Activated CD8-positive, alpha-beta memory T cell treated with anti-CD3 and anti-CD28 coated beads, Interleukin-2, amount 50 U/mL, for 4 hours (primary cell): ENCODE results near the gene UHMK1.
"Not testable (repeated sequence)": the region's sequence is repeated elsewhere in the genome, so short reads cannot be mapped to it uniquely, and the experiment has no call there.

Experiments
- DNase-seq: peaks from one replicate; pipeline ENCODE4 v3.0.0-alpha.2; 2020

UHMK1 gene, protein sequence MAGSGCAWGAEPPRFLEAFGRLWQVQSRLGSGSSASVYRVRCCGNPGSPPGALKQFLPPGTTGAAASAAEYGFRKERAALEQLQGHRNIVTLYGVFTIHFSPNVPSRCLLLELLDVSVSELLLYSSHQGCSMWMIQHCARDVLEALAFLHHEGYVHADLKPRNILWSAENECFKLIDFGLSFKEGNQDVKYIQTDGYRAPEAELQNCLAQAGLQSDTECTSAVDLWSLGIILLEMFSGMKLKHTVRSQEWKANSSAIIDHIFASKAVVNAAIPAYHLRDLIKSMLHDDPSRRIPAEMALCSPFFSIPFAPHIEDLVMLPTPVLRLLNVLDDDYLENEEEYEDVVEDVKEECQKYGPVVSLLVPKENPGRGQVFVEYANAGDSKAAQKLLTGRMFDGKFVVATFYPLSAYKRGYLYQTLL

GRCh38 chr1:162497723-162498495 lies at the start of gene UHMK1:
Gene UHMK1, plus strand, starts transcription at chr1:162497818. Its CDS starts 183 bp downstream, at chr1:162498001.
- peak; percentile 84 for DNase-seq

DNA sequence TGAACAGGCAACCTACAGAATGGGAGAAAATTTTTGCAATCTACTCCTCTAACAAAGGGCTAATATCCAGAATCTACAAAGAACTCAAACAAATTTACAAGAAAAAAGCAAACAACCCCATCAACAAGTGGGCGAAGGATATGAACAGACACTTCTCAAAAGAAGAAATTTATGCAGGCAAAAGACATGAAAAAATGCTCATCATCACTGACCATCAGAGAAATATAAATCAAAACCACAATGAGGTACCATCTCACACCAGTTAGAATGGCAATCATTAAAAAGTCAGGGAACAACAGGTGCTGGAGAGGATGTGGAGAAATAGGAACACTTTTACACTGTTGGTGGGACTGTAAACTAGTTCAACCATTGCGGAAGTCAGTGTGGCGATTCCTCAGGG lies 43.3 kb upstream of the UHMK1 start:
- DNase-seq: not testable (repeated sequence)

- DNase-seq: no peak
These were observed 41.3 kb upstream of the UHMK1 start for GRCh38 chr1:162456323-162456722.

DNA sequence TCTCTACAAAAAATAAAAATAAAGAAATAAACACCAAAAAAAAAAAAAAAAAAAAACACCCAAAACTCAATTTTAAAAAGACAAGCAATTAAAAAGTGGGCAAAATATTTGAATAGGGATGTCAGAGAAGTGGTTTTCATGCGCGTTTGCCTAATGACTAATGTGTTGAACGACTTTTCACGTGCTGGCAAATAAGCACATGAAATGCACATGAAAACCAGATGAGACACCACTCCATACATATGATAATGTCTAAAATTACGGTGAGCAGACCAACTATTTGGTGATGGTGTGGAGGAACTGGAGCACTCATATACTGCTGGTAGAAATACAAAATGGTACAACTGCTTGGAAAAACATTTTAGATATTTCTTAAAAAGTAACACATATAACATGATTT lies 39.4 kb upstream of the UHMK1 start:
- no peak for DNase-seq

DNA sequence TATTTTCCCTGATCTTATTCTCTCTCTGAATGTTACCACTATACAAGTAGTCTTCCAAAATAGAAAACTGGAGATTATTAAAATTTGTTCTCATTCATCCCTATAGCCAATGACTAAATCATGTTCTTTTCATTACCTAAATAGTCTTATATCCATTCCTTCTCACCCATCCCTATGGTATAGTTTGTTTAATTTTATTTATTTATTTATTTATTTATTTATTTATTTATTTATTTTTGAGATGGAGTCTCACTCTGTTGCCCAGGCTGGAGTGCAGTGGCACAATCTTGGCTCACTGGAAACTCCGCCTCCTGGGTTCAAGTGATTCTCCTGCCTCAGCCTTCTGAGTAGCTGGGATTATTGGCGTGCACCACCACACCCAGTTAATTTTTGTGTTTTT lies 35.2 kb upstream of the UHMK1 start:
- DNase-seq: not testable (repeated sequence)

- DNase-seq: no peak
These were observed 34.6 kb upstream of the UHMK1 start for GRCh38 chr1:162463021-162463420.

- DNase-seq: no peak
These were observed 30.8 kb upstream of the UHMK1 start for GRCh38 chr1:162466797-162467196.

- DNase-seq: no peak
These were observed 27.4 kb upstream of the UHMK1 start for GRCh38 chr1:162470216-162470615.

DNA sequence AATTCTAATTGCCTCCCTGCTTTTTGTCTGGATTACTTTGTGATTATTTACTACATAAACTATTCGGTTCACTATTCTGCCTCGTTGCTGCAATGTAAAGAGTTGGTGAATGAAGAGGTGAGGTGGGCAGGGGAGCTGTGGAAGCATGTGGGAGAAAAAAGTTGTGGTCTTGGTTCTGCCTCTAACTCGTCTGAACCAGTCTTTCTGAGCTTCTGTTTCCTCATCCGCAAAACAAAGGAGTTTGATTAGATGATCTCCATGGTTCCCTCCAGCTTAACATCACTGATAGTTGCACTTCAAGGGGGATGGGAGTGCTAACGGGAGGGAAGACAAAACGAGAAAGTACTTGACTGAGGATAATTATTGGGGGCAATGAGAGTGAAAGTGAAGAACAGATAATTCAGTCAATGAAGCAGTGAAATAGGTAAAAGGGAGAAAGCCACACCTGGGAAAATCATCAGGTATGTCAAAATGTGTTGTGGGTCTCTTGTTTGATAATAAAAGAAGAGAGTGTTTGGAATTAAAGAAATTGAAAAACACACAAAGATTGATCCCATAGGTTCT lies 26.2 kb upstream of the UHMK1 start:
- DNase-seq: no peak

GRCh38 chr1:162475089-162475488 lies 22.5 kb upstream of the UHMK1 start:
- no peak for DNase-seq

DNA sequence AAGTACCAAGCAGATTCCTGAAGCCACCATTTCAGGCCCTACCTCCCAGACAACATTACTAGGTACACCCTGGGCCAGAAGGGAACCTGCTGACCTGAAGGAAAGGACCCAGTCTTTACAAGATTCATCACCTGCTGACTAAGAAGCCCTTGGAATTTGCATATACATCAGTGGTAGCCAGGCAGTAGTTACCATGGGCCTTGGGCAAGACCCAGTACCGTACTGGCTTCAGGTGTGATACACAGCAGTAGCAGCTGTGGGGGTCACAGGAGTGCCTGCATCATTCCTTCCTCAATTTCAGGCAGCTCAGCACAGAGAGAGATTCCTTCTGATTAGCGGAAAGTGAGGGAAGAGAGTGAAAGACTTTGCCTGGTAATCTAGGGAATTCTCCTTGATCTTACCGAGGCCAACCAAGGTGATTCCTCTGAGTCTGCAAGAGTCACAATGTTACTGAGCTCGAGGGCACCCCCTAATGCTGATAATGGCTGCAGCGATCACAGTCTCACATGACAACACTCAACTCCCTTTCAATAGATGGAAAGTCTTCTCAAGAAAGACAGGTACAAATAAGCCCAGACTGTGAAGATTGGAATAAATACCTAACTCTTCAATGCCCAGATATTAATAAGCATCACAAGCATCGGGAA lies 22.0 kb upstream of the UHMK1 start:
- DNase-seq: no peak

DNA sequence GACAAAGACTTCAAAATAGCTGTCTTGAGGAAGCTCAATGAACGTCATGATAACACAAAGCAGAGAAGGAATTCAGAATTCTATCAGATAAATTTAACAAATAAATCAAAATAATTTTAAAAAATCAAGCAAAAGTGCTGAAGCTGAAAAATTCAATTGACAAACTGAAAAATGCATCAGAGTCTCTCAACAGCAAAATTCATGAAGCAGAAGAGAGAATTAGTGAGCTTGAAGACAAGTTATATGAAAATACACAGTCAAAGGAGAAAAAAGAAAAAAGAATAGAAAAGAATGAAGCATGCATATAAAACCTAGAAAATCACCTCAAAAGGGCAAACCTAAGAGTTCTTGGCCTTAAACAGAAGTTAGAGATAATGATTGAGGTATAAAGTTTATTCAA lies 21.0 kb upstream of the UHMK1 start:
- DNase-seq: no peak

GRCh38 chr1:162485236-162485635 lies 12.4 kb upstream of the UHMK1 start:
- DNase-seq: no peak

DNA sequence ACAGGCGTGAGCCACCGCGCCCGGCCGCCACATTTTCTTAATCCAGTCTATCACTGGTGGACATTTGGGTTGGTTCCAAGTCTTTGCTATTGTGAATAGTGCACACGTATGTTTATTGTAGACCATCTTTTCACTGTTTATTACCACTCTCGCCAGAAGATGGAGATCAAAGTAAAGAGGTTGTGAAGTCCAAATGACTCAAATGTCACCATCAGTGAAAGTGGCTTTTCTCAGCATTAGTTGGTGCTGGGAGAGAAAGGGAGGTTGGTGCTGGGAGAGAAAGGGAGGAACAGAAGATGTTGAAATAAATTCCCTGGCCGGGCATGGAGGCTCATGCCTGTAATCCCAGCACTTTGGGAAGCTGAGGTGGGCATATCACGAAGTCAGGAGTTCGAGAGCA lies 10.4 kb upstream of the UHMK1 start:
- DNase-seq: no peak

DNA sequence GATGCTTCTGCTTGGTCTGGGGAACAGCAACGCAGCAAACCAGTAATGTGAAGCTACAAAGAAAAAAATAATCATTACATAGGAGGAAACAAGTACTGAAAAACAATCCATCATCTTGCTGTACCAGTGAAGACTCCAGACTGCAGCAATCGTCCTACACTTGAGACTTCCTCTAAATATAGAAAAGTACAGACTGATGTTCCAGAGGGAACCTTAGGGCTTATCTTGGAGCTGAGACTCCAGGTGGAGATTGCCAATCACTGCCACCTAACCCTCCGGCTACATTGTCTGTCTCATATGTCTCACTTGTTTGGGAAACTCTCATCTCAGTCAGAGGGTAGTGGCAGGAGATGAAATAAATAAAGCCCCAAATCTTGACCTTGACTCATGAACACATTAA lies 9.4 kb upstream of the UHMK1 start:
- DNase-seq: no peak

- not testable (repeated sequence) for DNase-seq
These were observed 1.9 kb upstream of the UHMK1 start for GRCh38 chr1:162495531-162496233.

DNA sequence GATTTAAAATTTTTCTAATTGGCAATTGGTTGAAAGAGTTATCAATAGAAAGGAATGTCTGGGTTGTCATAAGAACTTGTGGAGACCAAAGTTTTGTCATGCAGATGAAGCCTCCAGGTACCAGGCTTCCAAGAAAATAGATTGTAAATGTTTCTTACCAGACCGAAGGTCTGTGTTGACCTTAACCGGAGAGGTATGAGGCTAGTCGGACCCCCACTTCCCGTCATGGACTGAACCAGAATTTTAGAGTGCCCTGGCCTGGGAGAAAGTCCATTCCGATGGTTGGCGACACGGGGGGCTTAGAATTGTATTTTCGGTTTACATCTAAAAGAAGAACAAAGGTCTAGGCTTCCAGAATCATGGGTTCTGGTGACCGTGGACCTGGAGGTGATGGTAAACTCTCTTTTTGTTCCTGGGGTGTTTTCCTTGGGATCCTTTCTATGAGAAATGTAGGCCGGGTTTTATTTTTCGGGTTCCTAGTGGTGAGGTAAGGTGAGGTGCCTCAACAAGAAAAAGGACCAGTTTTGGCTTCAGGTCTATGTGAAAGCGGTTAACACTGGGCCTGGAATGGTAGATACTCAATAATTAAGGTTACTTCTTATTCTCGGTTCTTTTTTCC lies 405 bp upstream of the UHMK1 start:
- no peak for DNase-seq

- no peak for DNase-seq
These were observed 835 bp downstream of the UHMK1 start for GRCh38 chr1:162498496-162498810.

- DNase-seq: no peak
These were observed 3.2 kb downstream of the UHMK1 start for GRCh38 chr1:162500805-162501204.

DNA sequence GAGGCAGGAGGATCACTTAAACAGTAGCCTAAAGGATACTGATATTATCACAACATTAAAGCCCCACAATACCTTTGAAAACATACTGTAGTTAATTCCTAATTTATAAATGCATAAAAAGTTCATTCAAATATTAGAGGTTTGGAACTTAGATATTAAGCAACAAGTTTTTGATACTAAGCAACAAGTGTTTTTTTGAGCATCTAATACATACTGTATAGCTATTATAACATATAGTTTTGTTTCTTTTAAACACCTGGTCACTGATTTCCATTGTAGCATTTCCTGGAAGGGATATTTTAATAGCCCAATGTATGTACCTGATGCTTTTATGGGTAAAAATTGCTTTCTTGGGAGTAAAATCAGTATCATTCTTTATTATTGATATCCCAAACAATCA lies 4.5 kb downstream of the UHMK1 start:
- no peak for DNase-seq

- no peak for DNase-seq
These were observed 5.3 kb downstream of the UHMK1 start for GRCh38 chr1:162502928-162503327.

GRCh38 chr1:162527314-162527713 lies 29.7 kb downstream of the UHMK1 start:
- DNase-seq: no peak
